HG03103 (cell line): ENCODE results near the gene GNG7.
"Not testable (repeated sequence)": the region's sequence is repeated elsewhere in the genome, so short reads cannot be mapped to it uniquely, and the experiment has no call there.

Source experiments
- ATAC-seq: cut with Tn5 transposase; IDR thresholded peaks from one replicate; pipeline ENCODE4 v1.9.1; 2021; ENCODE audit warnings: low read depth; ENCODE audit not compliant: unreplicated experiment

GNG7 gene

DNA sequence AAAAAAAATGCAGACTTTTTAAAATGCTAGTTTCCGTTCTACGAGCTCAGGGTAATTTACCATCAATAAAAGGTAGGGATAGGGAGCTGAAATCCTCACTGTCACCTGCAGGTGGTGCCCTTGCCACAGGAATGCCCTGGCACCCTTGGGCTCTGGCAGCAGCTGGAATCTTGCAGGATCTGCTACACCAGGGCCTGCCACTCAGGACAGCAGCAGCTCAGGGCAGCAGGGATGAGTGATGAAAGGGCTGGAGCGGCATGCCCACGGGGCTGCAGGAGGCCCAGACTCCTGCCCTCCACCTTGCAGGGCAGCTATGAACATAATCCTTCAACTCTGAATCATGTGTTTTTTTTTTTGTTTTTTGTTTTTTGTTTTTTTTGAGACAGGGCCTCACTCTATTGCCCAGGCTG is 54.0 kb downstream of the GNG7 start:
- ATAC-seq: no peak

DNA sequence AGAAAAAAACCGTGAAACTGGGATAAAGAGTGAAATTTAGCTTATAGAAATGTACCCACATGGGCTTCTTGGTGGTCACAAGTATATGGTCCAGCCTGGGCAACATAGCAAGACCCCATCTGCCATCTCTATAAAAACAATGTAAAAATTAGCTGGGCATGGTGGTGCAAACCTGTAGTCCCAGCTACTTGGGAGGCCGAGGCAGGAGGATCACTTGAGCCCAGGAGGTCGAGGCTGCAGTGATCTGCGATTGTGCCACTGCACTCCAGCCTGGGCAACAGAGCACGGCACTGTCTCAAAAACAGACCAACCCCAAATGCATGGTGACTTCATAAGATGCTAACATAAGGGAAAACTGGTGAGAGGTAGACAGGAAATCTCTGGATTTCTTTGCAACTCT is 54.4 kb downstream of the GNG7 start:
- no peak for ATAC-seq

DNA sequence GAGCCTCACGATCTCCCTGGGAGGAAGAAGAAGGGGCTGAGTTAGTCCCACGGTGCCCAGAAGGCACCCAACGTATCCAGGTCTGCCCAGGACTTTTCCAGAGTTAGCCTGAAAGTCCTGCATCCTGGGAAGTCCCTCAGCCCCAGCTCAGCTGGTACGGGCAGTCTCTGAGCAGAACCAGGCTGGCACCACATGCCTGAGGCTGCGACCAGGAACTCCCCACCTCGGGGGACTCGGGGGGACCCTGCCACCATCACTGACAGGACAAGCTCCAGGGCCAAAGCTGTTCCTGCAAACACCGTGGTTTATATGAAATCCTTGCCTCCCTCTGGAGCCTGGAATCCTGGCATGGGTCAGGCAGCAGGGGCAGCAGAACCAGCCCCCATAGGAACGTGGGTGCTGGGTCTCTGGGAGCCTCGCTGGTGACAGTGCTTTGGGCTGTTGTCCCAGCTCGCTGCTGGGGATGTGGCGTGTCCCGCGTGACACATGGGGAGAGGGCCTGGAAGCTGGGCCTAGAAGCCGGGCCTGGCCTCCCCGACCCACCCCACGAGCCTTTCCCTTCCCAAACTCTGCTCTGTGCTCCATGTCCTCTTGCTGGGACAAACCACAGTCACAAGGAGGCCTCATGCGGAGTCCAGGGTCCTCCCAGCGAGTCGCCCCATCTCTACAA is 55.5 kb downstream of the GNG7 start:
- ATAC-seq: no peak

DNA sequence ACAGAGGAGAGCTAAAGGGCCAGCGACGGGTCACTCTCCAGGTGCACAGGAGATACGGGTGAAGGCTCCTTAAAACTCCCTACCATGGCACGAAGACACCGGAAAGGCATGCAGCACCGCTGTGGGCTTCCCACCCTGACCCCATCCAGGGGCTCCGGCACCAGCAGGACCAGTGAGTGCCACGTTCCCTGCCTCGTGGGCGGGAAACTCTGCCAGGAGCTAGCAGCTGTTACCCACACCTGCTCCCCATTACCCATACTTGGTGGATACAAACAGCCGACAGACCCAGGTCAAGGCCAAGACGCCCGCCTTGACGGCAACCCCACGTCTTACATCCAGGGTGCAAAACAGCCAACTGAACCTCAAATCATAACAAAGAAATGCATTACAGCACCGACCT is 56.7 kb downstream of the GNG7 start:
- no peak for ATAC-seq

DNA sequence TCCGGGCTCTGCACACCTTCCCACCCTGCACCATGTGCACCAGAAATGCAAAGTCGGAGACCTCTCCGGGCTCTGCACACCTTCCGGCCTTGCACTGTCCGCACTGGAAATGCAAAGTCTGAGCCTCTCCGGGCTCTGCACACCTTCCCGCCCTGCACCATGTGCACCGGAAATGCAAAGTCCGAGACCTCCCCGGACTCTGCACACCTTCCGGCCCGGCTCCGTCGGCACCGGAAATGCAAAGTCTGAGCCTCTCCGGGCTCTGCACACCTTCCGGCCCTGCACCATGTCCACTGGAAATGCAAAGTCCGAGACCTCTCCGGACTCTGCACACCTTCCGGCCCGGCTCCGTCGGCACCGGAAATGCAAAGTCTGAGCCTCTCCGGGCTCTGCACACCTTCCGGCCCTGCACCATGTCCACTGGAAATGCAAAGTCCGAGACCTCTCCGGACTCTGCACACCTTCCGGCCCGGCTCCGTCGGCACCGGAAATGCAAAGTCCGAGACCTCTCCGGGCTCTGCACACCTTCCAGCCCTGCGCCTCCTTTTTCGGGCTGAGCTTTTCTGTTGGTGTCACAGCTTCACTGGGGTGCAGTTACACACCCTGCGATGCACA is 59.3 kb downstream of the GNG7 start:
- not testable (repeated sequence) for ATAC-seq

DNA sequence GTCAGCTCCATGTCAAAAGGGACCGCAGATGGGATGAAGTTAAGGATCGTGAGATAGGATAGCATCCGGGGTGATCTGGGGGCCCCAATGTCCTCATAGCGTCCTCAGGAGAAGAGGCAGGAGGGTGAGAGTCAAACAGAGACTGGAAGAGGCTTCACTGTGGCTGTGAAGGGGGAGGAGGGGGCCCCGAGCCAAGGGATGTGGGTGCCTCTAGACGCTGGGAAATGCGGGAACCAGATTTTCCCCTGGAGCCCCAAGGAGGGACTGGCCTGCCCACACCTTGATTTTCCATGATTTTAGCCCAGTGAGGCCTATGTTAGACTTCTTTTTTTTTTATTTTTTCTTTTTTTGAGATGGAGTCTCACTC is 61.2 kb downstream of the GNG7 start:
- ATAC-seq: no peak

DNA sequence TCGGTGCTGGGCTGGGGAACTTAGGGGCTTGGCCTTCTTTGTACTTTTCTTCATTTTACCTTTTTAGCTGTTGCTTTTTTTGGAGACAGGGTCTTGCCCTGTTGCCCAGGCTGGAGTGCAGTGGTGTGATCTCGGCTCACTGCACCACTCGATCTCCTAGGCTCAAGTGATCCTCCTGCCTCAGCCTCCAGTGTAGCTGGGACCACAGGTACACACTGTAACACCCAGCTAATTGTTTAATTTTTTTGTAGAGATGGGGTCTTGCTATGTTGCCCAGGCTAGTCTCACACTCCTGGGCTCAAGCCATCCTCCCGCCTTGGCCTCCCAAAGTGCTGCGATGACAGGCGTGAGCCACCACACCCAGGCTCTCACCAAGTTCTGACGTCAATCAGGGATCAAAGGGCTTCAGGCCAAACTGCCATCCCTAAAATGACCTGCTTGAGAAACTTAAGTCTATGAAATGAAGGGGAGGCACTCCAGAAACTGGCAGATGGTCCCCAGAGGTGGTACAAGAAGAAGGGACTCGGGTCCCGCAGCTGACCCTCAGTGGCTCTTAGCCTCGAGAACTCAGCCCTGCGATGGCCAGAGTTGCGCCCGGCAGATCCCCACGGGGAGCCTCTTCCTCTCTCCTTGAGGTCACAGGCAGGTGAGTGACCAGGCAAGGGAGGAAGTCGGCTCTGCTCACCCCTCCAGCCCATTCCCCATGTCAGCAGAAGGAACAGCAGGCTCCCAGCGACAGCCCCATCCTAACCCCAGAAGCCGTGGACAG is 61.7 kb downstream of the GNG7 start:
- ATAC-seq: no peak

DNA sequence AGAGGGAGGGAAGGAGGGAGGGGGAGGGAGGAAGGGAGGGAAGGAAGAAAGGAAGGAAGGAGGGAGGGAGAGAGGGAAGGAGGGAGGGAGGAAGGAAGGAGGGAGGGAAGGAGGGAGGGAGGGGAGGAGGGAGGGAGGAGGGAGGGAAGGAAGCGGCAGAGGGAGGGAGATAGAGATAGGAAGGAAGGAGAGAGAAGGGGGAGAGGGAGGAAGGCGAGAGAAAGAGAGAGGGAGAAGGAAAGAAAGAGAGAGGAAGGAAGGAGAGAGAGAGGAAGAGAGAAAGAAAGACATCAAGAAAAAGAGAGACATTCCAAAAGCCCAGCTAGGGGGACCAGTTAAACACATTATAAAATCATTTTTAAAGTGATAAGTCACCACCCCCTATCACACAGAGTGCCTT is 62.5 kb downstream of the GNG7 start:
- no peak for ATAC-seq

DNA sequence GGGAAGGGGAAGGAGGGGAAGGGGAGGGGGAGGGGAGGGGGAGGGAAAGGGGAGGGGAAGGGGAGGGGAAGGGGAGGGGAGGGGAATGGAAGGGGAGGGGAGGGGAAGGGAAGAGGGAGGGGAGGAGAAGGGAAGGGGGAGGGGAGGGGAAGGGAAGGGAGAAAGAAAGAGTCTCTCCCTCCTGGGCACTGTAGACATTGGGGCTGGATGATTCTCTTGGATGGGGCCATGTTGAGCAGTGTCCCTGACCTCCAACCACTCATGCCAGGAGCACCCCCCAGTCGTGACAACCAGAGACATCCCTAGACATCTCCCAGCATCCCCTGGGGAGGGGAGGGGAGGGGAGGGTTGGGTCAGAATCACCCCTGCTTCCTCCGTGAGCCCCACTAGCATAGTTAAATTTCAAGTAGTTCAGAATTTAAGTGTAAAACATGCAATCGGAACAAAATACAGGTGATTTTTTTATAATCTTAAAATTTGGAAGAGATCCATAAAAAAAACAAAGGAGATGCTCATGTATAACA is 64.0 kb downstream of the GNG7 start:
- ATAC-seq: no peak

DNA sequence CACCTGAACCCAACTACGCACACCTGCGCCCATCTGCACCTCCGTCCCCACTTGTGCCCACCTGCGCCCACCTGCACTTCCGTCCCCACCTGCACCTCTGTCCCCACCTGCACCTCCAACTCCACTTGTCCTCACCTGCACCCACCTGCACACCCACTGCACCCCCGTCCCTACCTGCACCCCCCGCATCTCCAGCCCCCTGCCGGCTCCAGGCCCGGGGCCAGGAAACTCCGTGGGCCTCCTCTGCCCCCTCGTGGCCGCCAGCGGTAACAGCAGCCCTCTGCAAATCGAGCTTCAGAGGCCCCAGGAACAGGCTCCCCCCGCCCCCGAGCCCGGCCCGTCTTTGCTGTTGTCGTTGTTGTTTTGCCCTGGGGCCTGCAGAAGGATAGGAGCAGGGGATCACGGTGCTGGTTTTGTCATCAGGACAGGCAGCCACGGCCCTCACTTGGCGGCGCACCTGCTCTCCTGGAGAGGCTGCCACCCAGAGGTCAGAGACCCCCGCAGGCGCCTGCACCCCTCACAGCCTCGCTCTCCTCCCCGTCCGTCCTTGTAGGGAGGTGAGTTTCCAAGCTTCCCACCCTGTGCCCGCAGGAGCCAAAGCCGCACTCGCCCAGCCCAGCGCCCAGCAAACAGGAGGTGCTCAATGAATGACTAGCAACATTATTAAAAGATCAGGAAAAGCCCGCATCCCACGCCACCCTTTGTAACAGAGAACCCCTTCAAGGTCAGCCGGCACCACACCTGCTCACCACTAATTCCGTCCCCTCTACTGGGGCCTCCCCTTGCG is 65.4 kb downstream of the GNG7 start:
- no peak for ATAC-seq

DNA sequence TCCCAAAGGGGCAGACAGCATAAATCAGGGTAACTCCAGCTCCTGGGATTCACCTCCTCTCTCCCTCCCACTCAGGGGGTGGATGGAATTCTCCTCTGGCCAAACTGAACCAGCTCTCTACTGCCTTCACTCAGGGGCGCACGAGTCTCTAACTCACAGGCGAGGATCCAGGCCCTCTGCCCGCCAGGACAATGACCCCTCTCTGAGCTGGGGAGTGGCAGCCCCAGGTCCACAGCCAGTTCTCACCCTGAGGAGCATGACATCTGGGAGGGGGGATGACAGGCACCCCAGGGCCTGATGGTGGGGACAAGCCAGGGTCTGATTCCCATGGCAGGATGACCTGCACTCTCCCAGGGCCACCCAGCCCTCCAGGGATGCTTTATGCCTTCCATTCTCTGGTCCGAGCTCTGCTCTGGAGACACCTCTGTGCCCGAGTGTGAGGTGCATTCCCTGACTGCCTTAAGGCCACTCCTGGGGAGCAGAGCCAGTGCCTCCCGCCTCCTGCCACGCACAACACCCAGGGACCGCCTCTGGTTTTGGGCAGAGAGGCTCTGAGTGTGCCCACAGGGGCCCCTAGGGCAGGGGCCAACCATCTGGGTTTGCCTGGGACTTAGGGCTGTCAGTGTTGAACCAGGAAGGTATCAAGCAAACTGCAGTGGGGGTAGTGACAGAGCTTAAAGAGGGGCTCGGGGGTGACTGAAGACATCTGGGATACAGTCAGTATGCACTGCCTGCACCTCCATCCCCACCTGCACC is 66.2 kb downstream of the GNG7 start:
- no peak for ATAC-seq

DNA sequence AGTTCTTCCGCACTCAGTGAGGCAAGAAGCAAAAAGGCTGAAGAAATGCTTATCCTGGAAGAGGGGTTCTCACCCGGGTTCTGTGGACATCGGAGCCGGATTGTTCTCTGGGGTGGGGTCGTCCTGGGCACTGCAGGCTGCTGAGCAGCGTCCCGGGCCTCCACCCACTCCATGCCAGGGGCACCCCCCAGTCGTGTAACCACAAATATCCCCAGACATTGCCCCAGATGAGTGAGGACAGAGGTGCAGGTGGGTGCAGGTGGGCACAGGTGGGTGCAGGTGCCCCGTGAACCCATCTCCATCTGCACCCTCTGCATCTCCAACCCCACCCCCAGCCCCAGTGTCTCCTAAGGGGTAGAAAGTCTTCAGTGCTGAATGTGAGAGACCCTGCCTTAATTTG is 67.5 kb downstream of the GNG7 start:
- ATAC-seq: no peak

DNA sequence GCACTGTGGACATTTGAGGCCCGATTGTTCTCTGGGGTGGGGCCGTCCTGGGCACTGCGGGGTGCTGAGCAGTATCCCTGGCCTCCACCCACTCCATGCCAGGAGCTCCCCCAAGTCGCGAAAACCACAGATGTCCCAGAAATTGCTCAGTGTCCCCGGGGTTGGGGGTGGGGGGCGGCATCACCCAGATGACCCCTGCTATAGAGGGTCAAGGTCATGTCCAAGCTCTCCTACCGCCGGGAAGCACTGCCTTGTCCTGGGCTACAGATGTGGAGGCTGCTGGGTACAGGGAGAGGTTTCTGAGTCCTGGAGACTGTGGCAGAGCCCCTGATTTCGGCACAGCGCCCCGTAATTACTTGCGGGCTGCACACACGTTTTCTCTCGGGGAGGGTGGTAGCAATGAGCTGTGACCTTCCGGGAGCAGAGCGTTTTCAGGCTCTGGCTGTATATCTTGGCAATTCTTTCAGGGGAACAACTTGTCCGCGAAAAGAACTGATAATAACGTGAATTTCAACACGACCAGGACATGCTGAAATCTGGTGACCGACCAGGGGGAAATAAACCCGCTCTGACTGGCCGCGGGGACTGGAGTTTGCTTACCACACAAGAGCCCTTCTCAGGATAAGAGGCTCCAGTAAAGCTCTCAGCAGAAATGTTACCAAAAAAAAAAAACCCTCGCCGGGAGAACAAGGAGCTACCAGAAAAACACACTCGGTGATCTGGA is 68.1 kb downstream of the GNG7 start:
- ATAC-seq: no peak

DNA sequence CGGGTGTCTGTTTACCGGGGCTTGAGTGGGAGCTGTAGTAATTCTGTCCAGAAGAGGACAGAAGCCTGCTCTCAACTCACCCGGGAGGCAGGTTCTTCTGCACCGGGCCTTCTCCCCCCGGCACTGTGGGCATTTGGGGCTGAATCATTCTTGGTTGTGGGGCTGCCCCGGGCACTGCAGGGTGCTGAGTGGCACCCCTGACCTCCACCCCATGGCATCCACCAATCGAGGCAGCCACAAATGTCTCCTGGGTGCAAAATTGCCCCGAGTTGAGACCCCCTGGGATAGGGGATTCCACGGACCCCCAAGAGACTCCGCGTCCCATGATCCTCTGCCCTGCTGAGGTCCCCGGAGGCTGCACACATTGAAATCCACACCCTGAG is 68.8 kb downstream of the GNG7 start:
- ATAC-seq: no peak

DNA sequence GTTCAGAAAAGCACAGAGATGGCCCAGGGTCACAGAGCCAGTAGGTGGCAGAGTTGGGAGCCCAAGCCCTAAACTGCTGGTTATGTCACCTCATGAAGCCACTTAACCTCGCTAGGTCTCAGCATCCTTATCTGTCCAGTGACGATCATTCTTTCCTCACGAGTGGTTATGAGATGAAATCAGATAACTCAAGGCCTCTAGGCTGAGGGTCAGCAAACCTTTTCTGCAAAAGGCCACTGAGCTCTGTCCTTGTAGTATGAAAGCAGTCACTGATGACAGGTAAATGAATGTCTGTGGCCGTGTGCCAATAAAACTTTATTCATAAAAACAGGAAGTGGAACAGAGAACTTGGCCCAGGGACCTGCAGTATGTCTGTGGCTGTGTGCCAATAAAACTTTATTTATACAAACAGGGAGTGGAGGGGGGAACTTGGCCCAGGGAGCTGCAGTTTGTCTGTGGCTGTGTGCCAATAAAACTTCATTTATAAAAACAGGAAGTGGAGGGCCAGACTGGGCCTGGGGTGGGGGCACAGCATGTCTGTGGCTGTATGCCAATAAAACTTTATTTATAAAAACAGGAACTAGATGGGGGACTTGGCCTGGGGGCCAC is 71.2 kb downstream of the GNG7 start:
- ATAC-seq: no peak

DNA sequence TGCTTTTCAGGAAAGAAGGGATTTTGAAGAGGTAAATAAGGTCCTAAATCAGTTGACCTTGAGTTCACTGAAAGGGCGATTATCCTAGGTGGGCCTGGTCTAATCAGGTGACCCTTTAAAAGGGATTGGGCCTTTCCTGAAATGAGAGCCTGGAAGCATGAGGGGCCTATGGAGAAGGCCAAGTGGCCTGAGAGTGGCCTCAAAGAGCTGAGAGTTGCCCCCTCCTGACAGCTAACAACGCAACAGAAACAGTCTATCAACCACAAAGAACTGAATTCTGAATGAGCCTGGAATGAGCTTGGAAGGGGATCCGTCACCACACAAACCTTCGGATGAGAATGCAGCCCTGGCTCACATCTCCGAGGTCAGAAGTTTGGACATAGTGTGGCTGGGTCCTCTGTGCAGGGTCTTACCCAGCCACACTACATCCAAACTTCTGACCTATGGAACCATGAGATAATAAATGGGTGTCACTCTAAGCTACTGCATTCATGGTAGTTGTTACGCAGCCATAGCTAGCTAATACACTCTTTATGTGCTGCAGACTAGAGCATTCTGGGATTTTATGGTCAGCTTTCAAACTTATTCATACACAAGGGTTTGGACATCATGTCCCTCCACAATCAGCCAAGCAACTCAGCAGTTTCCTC is 72.0 kb downstream of the GNG7 start:
- ATAC-seq: no peak

DNA sequence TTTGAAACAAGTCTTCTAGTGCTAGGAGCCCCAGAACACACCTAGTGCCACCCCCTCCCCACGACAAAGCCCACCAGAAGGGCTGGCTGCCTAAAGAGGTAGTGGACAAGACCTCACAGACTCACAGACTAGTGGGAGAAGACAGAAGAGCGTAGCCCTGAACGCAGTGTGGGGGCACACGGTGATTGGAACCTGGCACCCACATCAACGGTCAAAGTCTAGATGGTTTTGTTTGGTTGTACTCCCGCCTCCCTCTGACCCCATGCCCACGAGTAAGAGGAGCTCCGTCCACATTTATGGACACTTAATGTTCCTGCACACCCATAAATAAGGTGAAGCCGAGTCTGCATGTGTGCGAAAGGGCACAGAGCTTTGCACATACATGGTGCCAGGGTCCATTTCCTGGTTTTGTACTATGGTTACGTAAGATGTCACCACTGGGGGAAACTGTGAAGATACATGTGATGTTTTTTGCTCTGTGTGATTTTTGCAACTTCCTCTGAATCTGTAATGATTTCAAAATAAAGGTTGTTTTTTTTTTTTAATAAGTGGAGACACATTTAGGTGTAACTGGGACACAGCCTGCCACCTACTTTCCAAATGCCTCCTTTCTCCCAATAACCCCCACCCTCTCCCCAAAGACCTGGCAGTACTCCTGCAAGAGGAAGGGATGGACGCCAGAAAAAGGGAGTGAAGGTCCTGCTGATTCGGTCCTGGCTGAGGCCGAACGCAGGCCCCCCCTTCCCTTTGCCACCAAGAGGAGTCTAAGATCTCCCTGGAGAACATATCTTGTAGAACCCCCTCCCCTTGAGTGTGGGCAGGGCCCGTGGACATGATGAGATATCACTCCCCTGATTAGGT is 72.8 kb downstream of the GNG7 start:
- ATAC-seq: no peak

DNA sequence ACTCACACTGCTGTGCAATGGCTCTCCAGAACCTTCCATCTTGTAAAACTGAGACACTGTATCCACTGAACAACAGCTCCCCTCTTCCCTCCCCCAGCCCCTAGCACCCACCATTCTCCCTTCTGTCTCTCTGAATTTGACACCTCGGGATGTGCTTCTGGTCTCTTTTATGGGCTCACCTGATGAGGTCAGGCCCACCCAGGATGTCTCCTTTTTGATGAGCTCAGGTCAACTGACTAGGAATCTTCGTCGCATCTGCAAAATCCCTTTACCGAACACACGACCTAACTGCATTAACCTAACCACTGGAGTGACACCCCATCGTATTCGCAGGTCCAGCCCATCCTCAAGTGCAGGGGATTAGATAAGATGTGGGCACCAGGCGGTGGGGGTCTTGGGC is 73.9 kb downstream of the GNG7 start:
- ATAC-seq: no peak
